Heart left ventricle (tissue), 13 donors: ENCODE measurements around the gene COA5.

Source experiments
- CTCF ChIP-seq, 12 donors: fragments of 200-600 bp; sonication (generic) in 4 of 12; IDR thresholded peaks; one replicate each; pipeline versions ENCODE4 v1.5.0 to v1.8.0; 2018 to 2022; ENCODE audit warnings: antibody characterized with exemption in 12 of 12, mild to moderate bottlenecking in 5 of 12
- POLR2A ChIP-seq, 2 donors: fragments of 450-650 bp; IDR thresholded peaks; one replicate each; pipeline ENCODE4 v1.6.1; 2017; ENCODE audit warnings: antibody characterized with exemption in 2 of 2, mild to moderate bottlenecking in 2 of 2, moderate library complexity in 2 of 2
- donor health status: ischemic (EF 13 %, LVEDD 7.1; RV severe dilation, severe dysfunction).
- donor health status: DM: no; HTN: yes; CAD: no.
- donor health status: DM: no; HTN: no; CAD: no.
- donor health status: ischemic (EF 25% LVEDD 6.9; RV normal size, moderate dysfunction).
- donor health status: ischemic (EF 25% LVEDD 5.7; RV mildly dilated, moderate dysfunction).
- donor health status: ischemic (EF 35%, LVEDD 5.7; RV mildly dilated, moderate dysfunction).
- donor health status: nonischemic (EF 11% LVEDD 7.7; RV severe dilation, severe dysfunction).
- donor health status: DM: yes; HTN: yes; CAD: no.
- donor health status: PGD.
- donor health status: ischemic (EF 29% LVEDD 5.4; RV normal size, mild dysfunction).
- donor health status: nonischemic (EF 23%, LVEDD 6.1; RV moderate dilation, normal function).

GRCh38 chr2:98565286-98565860, 42.9 kb downstream of the COA5 start:
- TF ChIP-seq CTCF (IDR thresholded peaks at IDR 0.05) (no peak), POLR2A (IDR thresholded peaks at IDR 0.05) (no peak)
